ENCODE measurements around the gene UTF1. TPM values are rescaled to one million over a fixed set of nuclear protein-coding genes. Genes with fewer than 3 reads are reported as not detected.

The UTF1 gene
- total RNA-seq = not detected

GRCh38 chr10:133230044-133230361 is at the start of gene UTF1:
Gene UTF1, plus strand, starts transcription at chr10:133230217. Its CDS starts 72 bp downstream, at chr10:133230289.
- TF ChIP-seq CTCF (IDR thresholded peaks at IDR 0.05) = no peak
- Histone ChIP-seq H3K4me3 (peak within 1 kb of the TSS in 1 of 2 donors; percentile 29), H3K27me3 (peaks cover 0 to 15% of the 10 kb centered on the region in 2 donors)

GRCh38 chr10:133180965-133181639 is 48.9 kb upstream of the UTF1 start:
- H3K27ac ChIP-seq = no peak overlapping the region
- no peaks in the 10 kb centered on the region for H3K27me3 ChIP-seq
- H3K36me3 ChIP-seq = no peaks in the 10 kb centered on the region
- H3K9me3 ChIP-seq = no peaks in the 10 kb centered on the region
- no peak overlapping the region for H3K4me3 ChIP-seq
- TF ChIP-seq CTCF (IDR thresholded peaks at IDR 0.05) = no peak
- no peak for DNase-seq (ENCODE audit: low spot score)
- H3K4me1 ChIP-seq = no peaks in the 10 kb centered on the region

More at GRCh38 chr10:133230044-133230361, at the start of gene UTF1:
- DNase-seq (ENCODE audit: low spot score) = no peak
- no peaks in the 10 kb centered on the region for H3K9me3 ChIP-seq
- H3K27ac ChIP-seq = no peak within 1 kb of the TSS
- H3K4me1 ChIP-seq = peaks cover 0 to 7% of the 10 kb centered on the region in 2 donors
- H3K36me3 ChIP-seq = no peaks in the 10 kb centered on the region

GRCh38 chr10:133182190-133182589 is 47.8 kb upstream of the UTF1 start:
- no peak for TF ChIP-seq CTCF (IDR thresholded peaks at IDR 0.05)

GRCh38 chr10:133182791-133183645 is 47.0 kb upstream of the UTF1 start:
- DNase-seq (ENCODE audit: low spot score) = no peak
- no peaks in the 10 kb centered on the region for H3K9me3 ChIP-seq
- no peaks in the 10 kb centered on the region for H3K4me1 ChIP-seq
- no peak for TF ChIP-seq CTCF (IDR thresholded peaks at IDR 0.05)
- no peaks in the 10 kb centered on the region for H3K27me3 ChIP-seq
- H3K4me3 ChIP-seq = no peak overlapping the region
- no peaks in the 10 kb centered on the region for H3K36me3 ChIP-seq
- H3K27ac ChIP-seq = no peak overlapping the region

More at GRCh38 chr10:133182190-133182589, 47.8 kb upstream of the UTF1 start:
- DNase-seq (ENCODE audit: low spot score) = no peak
- Histone ChIP-seq H3K4me1 (no peaks in the 10 kb centered on the region), H3K27ac (no peak overlapping the region), H3K4me3 (no peak overlapping the region), H3K36me3 (no peaks in the 10 kb centered on the region), H3K9me3 (no peaks in the 10 kb centered on the region), H3K27me3 (no peaks in the 10 kb centered on the region)

- TF ChIP-seq CTCF (IDR thresholded peaks at IDR 0.05) = no peak
- H3K27me3 ChIP-seq = no peaks in the 10 kb centered on the region
- DNase-seq (ENCODE audit: low spot score) = no peak
- H3K4me1 ChIP-seq = no peaks in the 10 kb centered on the region
- no peak overlapping the region for H3K27ac ChIP-seq
- no peaks in the 10 kb centered on the region for H3K36me3 ChIP-seq
- H3K4me3 ChIP-seq = no peak overlapping the region
- H3K9me3 ChIP-seq = no peaks in the 10 kb centered on the region
Measured at GRCh38 chr10:133183646-133184378, 46.2 kb upstream of the UTF1 start.
